ENCODE measurements around the gene APBA3.

APBA3 gene

DNA sequence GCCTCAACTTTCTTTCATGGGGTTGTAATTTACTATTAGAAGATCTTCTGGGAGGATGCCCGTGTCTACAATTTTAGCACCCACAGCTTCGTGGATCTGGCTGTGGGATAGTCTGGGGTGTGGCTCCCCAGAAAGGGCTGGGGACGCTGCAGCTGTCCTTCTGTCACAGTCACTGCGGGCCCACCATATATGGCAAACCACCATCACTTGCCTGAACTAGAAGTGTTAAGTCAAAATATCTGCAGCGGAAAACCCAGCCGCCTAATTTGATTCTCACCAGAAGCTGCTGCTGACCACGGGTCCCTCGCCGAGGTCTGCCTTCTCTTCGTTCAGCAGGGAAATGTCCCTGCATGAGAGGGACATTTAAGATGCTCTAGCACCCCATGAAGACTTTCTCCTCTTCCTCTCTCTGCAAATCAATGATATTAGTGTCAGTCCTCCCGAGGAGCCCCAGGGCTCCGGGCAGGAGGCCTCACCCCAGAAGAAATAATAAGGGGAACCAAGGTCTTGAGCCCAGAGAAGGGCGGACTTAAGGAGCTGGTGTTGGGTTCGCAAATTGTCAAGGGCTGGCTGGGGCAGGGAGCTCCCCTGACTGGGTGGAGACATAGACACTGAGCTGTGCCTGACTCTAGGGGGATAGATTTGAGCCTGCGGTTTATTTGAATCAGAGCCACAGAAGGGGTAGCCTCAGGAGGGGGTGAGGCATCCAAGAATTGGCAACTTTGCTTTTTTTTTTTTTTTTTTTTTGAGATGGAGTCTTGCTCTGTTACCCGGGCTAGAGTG is 27.7 kb upstream of the APBA3 start:
- no peak for DNase-seq (ENCODE audit: low spot score)

DNA sequence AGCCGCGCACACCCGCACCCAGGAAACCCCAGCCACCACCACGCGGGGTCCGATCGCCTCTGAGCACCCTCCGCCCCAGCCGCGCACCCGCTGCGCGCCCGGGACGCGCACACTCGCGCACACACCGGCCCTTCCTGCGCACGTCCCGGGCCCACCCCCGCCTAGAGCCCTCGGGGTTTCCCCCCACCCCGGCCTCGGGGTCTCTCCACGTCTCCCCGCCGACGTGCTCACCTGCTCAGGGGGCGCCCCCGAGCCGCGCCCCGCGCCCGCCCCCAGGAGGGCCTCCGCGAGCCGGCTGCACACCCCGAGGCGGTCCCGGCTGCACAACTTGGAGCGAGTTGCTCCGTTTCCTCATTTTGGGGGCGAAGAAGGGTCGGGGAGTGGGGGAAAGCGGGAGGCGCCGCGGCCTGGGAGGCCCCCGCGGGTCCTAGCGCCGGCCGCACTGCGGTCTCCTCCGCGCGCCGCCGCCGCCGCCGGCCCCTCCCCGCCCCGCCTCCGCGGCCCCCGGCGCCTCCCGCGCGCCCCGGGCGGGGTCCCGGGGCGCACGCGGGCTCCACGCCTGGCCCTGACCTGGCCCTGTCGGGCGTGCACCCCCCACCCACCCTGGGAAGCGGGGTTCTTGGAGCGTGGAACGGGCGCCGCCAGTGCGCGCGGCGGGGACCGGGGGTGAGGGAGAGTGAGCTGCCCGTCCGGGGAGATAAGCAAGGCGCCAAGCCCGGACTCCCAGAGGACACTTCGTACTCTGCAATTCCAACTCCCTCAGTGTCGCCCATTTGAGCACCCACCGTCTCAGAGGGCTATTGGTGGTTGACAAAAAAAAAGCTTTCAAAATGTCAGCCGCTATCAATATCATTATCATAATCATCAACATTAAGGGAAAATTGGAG is 24.7 kb upstream of the APBA3 start, which contains the start of gene MATK:
Gene MATK, minus strand, starts transcription at position 444 of the 887 bp plus-strand sequence. CDS start 1,246 bp downstream, outside the sequence.
- peak; percentile 91 for DNase-seq (ENCODE audit: low spot score)

DNA sequence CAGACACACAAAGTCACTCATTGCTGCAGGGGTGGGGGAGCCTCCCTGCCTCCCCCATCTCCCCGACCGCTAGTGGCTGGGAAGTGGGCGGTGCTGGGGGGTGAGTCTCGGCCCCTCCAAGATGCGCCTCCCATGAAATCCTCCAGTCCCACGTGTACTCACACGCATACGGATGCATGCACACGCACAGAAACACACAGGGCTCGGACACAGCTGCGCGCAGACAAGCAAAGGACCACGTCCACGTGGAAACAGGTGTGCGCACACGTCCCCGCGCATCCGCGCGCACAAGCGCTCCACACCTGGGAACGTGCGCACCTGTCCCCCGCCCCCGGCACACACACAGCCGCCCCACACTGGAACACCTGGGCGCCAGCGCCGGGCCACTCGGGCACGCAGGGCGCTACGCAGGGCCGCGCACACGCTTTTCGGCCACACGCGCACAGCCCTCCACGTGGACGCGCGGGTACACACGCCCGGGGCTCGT is 24.0 kb upstream of the APBA3 start:
- peak; percentile 60 for DNase-seq (ENCODE audit: low spot score)

DNA sequence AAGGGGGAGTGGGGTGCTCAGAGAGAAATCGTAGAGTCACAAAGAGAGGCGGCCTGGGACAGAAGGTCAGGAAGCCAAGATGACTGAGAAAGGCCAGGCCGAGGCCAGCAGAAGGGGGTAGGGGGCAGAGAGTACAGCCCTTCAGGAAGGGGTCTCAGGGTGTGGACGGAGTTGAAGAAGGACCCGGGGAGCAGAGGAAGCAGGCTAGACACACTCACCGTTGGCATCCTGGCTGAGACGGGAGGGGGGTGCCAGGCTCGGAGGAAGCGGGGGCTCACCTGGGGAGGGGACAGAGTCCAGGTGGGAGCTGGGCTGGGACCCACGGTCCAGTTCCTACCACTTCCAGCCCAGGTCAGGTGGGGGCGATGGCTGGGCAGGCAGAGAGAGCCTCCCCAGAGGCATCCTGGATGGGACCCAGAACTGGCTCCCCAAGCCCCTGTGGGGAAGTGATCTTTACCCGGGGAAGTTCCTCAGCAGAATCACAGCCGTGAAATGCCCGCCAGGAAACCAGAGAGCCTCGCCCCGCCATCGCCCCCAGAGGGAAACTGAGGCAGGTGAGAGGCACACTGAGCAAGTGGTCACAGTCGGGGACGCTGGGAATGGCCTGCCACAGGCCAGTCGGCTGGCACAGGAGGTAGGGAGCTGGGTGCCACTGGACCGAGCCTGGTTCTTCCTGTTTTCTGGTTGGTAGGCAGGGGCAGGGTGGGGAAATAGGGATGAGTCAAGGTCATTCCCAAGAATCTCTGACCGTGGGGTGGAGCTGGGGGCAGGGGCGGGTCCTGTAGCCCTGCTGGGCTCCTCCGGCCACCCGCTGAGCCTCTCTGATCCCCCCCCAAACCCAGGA is 23.3 kb upstream of the APBA3 start:
- DNase-seq (ENCODE audit: low spot score) = peak; percentile 43

DNA sequence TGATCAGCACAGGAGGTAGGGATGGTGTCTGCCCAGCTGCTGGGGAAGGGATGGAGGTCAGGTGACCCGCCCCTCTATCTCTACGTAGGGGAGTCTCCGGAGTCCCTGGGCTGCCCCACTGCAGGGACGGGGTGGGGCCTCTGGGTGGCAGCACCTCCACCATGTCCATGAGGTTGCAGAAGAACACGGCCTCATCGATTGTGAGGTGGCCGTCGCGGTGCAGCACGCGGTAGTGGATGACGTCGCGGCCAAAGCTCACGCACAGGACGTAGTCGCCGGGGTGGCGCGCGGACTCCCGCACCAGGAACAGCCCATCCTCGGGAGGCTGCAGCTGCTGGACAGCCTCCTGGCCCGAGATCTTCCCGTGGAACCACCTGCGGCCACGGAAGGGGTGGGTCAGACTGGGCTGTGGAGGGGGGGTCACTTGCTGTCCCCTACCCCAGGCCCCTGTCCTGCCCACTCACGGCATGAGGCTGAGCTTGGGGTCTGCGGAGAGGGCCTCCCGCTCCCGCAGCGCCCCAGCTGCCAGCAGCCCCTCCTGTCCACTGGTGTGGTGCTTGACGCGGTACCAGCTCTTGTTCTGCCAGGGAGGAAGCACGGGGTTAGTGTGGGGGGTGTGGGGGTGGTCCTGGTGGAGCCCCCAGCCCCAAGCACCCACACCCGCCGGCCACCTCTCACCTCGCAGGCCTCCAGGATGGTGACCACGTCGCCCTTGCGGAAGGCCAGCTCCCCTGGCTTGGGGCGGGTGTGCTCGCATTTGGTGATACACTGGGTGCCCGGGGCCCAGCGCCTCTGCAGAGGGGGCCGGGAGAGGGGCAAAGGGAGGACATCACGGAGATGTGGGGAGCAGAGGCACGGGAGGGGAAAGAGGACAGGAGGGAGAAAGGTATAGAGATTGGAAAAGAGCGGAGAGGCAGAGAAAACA is 22.4 kb upstream of the APBA3 start:
- peak; percentile 63 for DNase-seq (ENCODE audit: low spot score)

DNA sequence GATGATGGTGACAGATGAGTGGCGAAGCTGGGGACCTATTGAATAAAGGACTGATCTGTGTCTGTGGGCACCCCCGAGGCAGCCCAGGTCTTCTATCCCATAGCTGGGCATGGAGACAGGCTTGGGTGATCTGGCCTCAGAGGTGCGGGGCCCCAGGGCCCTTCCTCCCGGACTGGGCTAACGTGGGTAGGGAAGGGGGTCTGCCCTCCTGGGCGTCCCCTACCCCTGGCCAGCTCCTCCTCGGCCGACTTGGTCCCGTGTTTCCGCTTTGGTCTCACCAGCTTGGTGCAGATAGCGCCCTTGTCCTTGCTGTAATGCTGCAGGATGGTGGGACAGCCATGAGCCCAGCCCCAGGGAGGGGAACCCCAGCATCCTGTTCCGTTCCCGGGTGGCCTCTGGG is 21.4 kb upstream of the APBA3 start:
- no peak for DNase-seq (ENCODE audit: low spot score)

DNA sequence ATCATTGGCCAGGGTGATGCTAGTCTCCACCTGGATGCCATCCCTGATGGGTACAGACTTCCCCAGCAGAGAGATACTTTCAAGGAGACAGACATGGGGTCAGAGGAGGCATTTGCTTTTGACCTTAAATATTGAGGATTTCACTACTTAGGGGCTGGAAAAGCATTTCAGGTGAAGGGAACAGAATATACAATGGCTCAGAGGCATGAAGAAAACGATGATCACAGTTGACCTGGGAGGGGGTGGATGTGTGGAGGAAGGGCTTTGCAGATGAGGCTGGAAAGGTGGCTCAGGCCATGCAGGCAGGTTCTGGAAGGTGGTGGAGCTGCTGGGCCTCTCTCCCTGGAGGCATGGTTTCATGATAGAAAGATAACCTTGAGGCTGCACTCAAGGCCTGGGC is 20.8 kb upstream of the APBA3 start:
- no peak for DNase-seq (ENCODE audit: low spot score)

DNA sequence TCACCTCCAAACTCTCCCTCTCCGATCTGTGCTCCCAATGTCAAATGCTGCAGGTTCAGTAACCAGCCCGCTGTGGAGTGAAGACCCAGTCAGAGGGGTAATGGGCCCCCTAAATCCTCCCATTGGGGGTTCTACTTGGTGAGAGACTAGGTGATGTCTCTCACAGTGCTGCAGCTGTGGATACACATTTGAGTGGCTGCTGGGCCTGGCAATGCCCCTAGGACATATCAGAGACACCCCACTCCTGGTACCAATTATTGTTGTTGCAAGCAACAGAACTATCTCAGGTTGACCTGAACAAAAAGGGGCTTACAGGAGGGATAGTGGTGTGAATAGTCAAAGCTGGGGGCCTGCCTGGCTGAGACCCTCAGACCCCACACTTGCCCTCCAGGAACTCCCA is 20.1 kb upstream of the APBA3 start:
- DNase-seq (ENCODE audit: low spot score) = no peak

DNA sequence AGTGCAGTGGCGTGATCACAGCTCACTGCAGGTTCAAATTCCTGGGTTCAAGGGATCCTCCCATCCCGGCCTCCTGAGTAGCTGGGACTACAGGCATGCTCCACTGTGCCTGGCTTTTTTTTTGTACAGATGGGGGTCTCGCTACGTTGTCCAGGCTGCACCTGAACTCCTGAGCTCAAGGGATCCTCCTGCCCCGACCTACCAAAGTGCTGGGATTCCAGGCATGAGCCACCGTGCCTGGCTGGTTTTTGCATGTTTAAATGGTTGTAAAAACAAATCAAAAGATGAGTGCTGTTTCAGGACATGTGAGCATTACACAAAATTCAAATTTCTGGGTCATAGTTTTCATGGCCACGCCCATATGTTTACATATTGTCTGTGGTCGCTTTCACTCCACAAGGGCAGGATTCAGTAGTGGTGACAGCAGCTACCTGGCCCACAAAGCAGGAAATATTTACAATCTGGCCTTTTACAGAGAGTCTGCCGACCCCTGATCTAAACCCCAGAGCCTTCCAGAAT is 19.4 kb upstream of the APBA3 start:
- no peak for DNase-seq (ENCODE audit: low spot score)

DNA sequence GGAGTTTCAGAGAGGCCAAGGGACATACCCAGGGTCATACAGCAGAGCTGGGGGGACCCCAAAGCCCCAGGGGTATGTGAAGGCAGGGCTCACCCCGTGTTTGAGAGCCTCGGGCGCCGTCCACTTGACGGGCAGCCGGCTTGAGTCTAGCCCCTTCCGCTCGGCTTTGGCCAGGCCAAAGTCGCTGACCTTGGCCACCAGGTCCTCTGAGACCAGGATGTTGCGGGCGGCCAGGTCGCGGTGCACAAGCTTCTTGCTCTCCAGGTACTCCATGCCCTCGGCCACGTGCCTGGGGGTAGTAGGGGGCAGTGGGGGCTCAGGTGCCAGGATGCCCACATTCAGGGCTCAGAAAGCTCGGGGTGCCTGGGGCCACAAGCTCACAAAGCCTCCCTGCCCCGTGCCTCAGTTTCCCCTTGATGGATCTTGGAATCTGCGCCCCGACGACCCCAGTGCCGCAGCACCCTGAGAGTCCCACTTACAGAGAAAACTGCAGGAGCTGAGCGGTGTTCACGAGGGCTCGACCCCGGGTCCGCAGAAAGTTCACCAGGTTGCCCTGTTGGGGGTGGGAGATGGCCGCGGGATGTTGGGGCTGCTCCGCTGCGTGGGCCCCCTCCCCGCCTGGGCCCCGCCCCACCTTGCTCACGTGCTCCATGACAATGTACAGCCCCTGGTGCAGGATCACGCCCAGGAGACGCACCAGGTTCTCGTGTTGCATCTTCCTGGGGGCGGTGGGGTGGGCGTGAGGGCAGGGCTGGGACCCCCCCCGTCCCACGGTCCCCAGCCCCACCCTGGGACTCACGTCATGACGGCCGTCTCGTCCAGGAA is 17.6 kb upstream of the APBA3 start:
- peak; percentile 40 for DNase-seq (ENCODE audit: low spot score)

DNA sequence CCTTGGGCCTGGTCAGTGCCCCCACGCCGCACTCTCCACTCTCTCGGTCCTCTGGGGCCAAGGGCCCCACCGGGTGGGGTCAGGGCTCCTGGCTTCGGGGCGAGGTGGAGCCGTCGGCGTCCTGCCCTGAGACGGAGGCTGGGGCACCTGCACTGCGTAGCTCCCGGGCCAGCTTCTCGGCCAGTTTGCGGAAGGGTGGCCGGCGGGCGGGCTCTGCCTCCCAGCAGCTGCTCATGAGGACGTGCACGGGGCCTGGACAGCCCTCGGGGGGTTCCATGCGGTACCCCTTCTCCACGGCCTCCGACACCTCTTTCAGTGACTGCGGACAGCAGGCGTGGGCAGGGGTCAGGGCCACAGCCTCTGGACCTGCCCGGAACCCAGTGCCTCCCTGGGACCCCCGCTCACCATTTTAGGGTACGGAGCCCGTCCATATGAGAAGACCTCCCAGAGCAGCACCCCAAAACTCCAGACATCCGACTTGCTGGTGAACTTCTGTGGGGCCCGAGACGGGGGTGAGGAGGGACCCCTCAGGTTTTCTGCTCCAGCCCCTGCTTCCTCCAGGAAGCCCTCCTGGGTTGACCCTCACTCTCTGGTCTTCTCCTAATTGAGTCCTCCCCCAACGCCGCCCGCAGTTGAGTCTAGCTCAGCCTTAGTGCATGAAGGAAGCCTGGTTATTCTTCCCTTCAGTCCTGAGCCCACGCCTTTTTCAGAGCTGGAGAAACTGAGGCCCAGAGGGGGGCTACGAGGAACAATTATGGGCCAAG is 16.8 kb upstream of the APBA3 start:
- DNase-seq (ENCODE audit: low spot score) = no peak

DNA sequence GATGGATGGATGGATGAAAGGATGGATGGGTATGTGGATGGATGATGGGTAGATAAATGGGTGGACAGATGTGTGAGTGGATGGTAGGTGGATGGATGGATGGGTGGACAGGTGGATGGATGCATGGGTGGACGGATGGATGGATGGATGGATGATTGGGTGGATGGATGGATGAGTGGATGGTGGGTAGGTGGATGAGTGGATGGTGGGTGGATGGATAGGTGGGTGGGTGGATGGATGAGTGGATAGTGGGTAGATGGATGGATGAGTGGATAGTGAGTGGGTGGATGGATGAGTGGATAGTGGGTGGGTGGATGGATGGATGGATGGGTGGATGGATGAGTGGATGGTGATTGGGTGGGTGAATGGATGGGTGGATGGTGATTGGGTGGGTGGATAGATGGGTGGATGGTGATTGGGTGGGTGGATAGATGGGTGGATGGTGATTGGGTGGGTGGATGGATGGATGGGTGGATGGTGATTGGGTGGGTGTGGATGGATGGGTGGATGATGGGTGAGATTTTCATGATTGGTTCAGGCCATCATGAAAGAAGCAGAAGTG is 15.1 kb upstream of the APBA3 start:
- no peak for DNase-seq (ENCODE audit: low spot score)

DNA sequence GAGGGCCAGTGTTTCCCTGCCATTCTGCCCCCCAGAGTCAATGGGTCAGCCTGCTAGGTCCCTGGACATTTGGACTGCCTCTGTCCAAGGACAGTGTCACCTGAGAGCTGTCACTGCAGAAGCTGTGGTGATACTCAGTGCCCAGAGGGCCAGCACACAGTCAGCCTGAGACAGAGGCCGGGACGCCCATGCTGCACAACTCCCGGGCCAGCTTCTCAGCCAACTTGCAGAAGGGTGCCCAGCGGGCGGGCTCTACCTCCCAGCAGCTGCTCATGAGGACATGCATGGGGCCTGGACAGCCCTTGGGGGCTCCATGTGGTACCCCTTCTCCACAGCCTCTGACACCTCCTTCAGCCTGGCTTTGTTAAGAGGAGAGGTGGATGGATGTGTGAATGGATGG is 14.3 kb upstream of the APBA3 start:
- DNase-seq (ENCODE audit: low spot score) = no peak

DNA sequence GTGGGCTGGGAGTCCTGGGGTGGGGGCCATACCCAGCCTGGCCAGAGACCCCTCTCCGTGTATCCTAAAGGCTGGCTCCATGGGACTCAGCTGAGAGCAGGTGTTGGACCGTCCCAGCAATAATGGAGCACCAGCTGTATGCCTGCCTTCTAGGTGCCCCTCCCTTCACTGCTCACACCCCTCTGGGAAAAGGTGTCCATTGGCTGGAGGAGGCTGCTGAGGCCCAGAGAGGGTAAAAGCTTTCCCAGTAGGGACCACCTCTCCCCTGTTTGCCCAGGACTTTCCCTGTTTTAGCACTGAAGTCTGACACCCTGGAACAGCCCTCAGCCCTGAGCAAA is 13.9 kb upstream of the APBA3 start:
- DNase-seq (ENCODE audit: low spot score) = no peak

DNA sequence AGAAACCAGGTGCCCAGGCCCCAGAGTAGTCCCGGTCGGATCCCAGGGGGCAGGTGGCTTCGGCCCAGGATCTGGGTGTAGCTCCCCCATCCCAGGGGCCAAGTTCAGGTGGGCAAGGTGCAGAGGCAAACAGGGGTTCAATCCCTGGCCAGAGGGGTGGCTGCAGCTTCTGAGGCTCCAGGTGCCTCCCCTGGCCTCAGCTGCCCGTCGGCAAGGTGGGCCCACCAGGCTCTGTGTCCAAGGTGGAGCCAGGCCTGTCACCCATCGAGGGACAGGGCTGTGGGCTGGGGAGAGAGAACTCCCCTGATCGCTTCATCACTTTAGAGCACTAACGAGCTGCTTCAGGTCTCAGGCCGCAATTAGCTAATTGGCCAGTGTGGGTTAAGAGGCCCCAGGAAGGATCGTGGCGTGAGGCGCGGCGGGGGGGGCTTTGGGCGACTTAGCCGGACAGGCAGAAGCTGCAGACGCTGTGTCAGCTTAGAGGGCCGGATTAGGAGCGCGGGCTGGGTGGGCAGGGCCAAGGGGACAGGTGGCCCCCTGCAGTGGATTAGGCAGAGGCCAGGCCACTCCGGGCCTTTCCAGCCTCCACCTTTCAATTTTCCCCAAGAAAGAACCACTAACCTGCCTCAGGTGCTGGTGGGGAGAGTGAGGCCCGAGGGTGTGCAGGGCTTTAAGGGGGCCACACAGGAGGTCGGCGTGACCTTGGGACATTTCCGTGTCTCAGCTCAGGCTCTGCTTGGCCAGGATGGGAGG is 13.3 kb upstream of the APBA3 start:
- no peak for DNase-seq (ENCODE audit: low spot score)

DNA sequence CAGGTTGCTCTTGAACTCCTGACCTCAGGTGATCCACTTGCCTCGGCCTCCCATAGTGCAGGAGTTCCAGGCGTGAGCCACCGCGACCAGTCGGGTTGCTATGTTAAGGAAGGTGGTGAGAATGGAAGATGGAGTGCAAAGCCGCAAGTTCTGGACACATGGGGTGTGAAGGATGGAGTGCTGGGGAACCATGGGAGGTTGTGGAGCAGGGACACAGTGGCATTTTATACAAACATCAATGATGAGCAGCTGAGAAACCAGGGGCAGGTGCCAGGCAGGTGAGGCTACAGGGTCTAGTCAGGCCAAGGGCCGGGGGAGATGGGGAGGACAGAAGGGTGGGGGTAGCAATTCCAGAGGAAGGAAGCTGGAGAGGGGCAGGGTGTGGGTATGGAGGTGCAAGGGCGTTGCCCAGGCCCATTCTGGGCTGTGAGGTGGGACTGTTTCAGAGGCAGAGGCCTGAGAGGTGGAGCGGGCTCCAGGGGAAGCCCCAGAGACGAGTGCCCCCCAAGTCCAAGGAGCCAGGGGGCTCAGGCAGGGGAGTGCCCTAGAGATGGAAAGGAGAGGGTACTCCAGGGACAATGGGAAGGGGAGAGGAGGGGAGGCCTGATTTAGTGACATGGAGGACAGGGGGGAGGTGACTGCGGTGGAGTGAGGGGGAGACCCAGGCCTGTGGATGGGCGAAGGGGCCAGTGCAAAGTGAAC is 12.5 kb upstream of the APBA3 start:
- no peak for DNase-seq (ENCODE audit: low spot score)

DNA sequence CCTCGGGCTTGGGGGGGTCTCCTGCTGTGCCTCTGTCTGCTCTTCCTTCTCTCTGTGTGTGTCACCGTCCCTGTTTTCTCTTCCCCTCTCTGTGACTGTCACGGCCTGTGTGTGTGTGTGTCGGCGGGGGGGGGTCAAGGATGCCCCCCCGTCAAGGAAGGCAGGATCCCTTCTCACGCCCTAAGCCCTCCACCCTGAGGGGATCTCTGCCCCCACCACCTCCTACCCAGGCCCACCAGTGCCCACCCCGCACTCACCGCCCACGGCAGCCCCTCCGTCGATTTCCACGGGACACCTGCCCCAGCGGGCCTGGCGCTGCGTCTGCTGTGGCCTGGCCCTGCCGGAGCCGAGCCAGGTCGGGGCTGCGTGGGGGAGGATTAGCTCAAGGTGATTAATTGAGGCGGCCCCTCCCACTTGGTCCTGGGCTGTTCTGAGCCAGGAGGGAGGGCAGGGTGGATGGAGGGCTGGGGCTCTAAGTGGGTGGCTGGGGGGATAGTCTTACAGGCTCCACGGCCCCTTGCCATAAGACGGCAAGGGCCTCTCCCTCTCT is 10.5 kb upstream of the APBA3 start, which contains the start of gene RAX2:
Gene RAX2, minus strand, starts transcription at position 323 of the 550 bp plus-strand sequence. CDS start 486 bp downstream, outside the sequence.
- DNase-seq (ENCODE audit: low spot score) = peak; percentile 76

Measured in D341Med (cell line).